ENCODE measurements around the gene IKZF1.

DNA sequence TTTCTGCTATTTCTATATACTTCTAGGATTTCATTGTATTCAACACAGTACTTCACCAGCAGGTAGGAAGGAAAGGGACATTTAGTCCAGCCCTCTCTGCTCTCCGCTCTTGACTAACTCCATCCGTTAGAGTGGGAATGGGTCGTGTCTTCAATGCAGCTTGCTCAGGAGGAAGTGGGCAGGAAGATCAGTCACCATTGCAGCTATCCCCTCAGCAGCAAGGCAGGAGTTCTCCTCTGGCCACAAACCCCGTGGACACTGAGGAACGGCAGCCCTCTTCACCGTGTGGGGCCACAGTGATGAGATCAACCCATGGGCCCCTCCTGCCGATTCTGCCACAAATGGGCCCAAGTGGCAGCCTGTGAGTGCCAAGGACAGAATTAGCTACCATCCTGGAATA, 30.2 kb upstream of the IKZF1 start:
- TF ChIP-seq, protein P1, sequence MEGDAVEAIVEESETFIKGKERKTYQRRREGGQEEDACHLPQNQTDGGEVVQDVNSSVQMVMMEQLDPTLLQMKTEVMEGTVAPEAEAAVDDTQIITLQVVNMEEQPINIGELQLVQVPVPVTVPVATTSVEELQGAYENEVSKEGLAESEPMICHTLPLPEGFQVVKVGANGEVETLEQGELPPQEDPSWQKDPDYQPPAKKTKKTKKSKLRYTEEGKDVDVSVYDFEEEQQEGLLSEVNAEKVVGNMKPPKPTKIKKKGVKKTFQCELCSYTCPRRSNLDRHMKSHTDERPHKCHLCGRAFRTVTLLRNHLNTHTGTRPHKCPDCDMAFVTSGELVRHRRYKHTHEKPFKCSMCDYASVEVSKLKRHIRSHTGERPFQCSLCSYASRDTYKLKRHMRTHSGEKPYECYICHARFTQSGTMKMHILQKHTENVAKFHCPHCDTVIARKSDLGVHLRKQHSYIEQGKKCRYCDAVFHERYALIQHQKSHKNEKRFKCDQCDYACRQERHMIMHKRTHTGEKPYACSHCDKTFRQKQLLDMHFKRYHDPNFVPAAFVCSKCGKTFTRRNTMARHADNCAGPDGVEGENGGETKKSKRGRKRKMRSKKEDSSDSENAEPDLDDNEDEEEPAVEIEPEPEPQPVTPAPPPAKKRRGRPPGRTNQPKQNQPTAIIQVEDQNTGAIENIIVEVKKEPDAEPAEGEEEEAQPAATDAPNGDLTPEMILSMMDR (IDR thresholded peaks at IDR 0.05) = no peak
- TF ChIP-seq POLR2A (IDR thresholded peaks at IDR 0.05) (no peak), POLR2AphosphoS5 (IDR thresholded peaks at IDR 0.05) (no peak)
